Vagina (tissue), 2 donors: ENCODE data around the gene TCF20. TPM values are rescaled to one million over a fixed set of nuclear protein-coding genes. Genes with fewer than 3 reads are reported as not detected.

Source experiments
- DNase-seq, 2 donors: peaks; one replicate each; pipeline ENCODE4 v3.0.0-alpha.2; 2017; ENCODE audit errors: extremely low spot score in 2 of 2
- H3K27ac ChIP-seq: fragments of 200-600 bp; sonication (generic); one replicate; pipeline ENCODE4 v1.5.1; 2019
- H3K27me3 ChIP-seq: fragments of 200-600 bp; sonication (generic); one replicate; pipeline ENCODE4 v1.5.1; 2019
- H3K36me3 ChIP-seq, 2 donors: fragments of 200-600 bp; sonication (generic); one replicate each; pipeline ENCODE4 v1.5.1; 2017 to 2019
- H3K4me1 ChIP-seq: fragments of 200-600 bp; sonication (generic); one replicate; pipeline ENCODE4 v1.5.1; 2019
- H3K4me3 ChIP-seq, 2 donors: fragments of 200-600 bp; sonication (generic); 1 replicate in 1 of 2; 2 replicates in 1 of 2; pipeline ENCODE4 v1.5.1; 2016 to 2019
- H3K9me3 ChIP-seq: fragments of 200-600 bp; sonication (generic); one replicate; pipeline ENCODE4 v1.5.1; 2019
- CTCF ChIP-seq, 3 experiments: fragments of 450-650 bp in 2 of 3; fragments of 200-600 bp in 1 of 3; sonication (generic) in 1 of 3; IDR thresholded peaks; one replicate each; pipeline ENCODE4 v1.5.1; 2017 to 2019; ENCODE audit warnings: antibody characterized with exemption in 3 of 3, mild to moderate bottlenecking in 2 of 3, moderate library complexity in 2 of 3
- POLR2A ChIP-seq, 2 donors: fragments of 450-650 bp; IDR thresholded peaks; one replicate each; pipeline ENCODE4 v1.6.1; 2017; ENCODE audit warnings: antibody characterized with exemption in 2 of 2, mild to moderate bottlenecking in 2 of 2, moderate library complexity in 2 of 2
- POLR2AphosphoS5 ChIP-seq, 2 donors: sonication (generic); formaldehyde crosslinking; IDR thresholded peaks; one replicate each; pipeline ENCODE4 v1.9.0; 2017; ENCODE audit warnings: antibody characterized with exemption in 2 of 2, mild to moderate bottlenecking in 2 of 2, low read depth in 1 of 2; ENCODE audit not compliant: insufficient read depth in 1 of 2
- intact Hi-C: fragments of 100-400 bp; cut with DNase I; formaldehyde crosslinking; loops from one replicate; pipeline ENCODE4 v1.15.1; 2023
- total RNA-seq: library from RNA; depleted of rRNA; stranded (reverse); fragments of >200 nt; gene quantifications from one replicate; pipeline ENCODE4 v1.2.3, GENCODE V29; 2016

The TCF20 gene
- total RNA-seq, 1 donor from 2014 or later: 30.4 TPM

- intact Hi-C loops: no loop called here
- Histone ChIP-seq H3K36me3 (no peaks in the 10 kb centered on the region), H3K4me1 (peaks cover 22% of the 10 kb centered on the region), H3K27me3 (no peaks in the 10 kb centered on the region), H3K4me3 (peak overlapping the region; percentile 44 to 53), H3K27ac (no peak overlapping the region), H3K9me3 (no peaks in the 10 kb centered on the region)
- no peak for TF ChIP-seq POLR2AphosphoS5 (IDR thresholded peaks at IDR 0.05; ENCODE audit: insufficient read depth in 1 of 2, low read depth in 1 of 2)
- no peak for TF ChIP-seq POLR2A (IDR thresholded peaks at IDR 0.05)
- TF ChIP-seq CTCF (IDR thresholded peaks at IDR 0.05): no peak
- no peak for DNase-seq
Measured at GRCh38 chr22:42284202-42284591, 13.7 kb upstream of the TCF20 start.

- Histone ChIP-seq H3K36me3 (no peaks in the 10 kb centered on the region), H3K4me1 (peaks cover 22% of the 10 kb centered on the region), H3K9me3 (no peaks in the 10 kb centered on the region), H3K27me3 (no peaks in the 10 kb centered on the region), H3K27ac (peak overlapping the region; percentile 56), H3K4me3 (peak overlapping the region; percentile 44 to 53)
- TF ChIP-seq POLR2AphosphoS5 (IDR thresholded peaks at IDR 0.05; ENCODE audit: insufficient read depth in 1 of 2, low read depth in 1 of 2) (no peak), POLR2A (IDR thresholded peaks at IDR 0.05) (no peak), CTCF (IDR thresholded peaks at IDR 0.05) (no peak)
- DNase-seq: no peak
- intact Hi-C loops: no loop called here
Measured at GRCh38 chr22:42283278-42284201, 13.1 kb upstream of the TCF20 start.

GRCh38 chr22:42282943-42283277 is 12.5 kb upstream of the TCF20 start:
- no peaks in the 10 kb centered on the region for H3K36me3 ChIP-seq
- peak overlapping the region; percentile 56 for H3K27ac ChIP-seq
- H3K4me1 ChIP-seq: peaks cover 22% of the 10 kb centered on the region
- DNase-seq: no peak
- H3K27me3 ChIP-seq: no peaks in the 10 kb centered on the region
- intact Hi-C loops: no loop called here
- H3K4me3 ChIP-seq: peak overlapping the region; percentile 44 to 53
- H3K9me3 ChIP-seq: no peaks in the 10 kb centered on the region
- TF ChIP-seq CTCF (IDR thresholded peaks at IDR 0.05) (no peak), POLR2A (IDR thresholded peaks at IDR 0.05) (no peak), POLR2AphosphoS5 (IDR thresholded peaks at IDR 0.05; ENCODE audit: insufficient read depth in 1 of 2, low read depth in 1 of 2) (no peak)

GRCh38 chr22:42282252-42282942 is 11.9 kb upstream of the TCF20 start:
- Histone ChIP-seq H3K9me3 (no peaks in the 10 kb centered on the region), H3K27ac (peak overlapping the region; percentile 56), H3K4me1 (peaks cover 22% of the 10 kb centered on the region), H3K4me3 (peak overlapping the region in 1 of 2 donors; percentile 44), H3K27me3 (no peaks in the 10 kb centered on the region), H3K36me3 (no peaks in the 10 kb centered on the region)
- TF ChIP-seq POLR2AphosphoS5 (IDR thresholded peaks at IDR 0.05; ENCODE audit: insufficient read depth in 1 of 2, low read depth in 1 of 2): no peak
- DNase-seq: no peak
- intact Hi-C loops: no loop called here

GRCh38 chr22:42281706-42282251 is 11.3 kb upstream of the TCF20 start:
- H3K4me3 ChIP-seq: no peak overlapping the region
- no peak overlapping the region for H3K27ac ChIP-seq
- H3K36me3 ChIP-seq: no peaks in the 10 kb centered on the region
- DNase-seq: no peak
- intact Hi-C loops: no loop called here
- TF ChIP-seq POLR2A (IDR thresholded peaks at IDR 0.05) (no peak), CTCF (IDR thresholded peaks at IDR 0.05) (no peak), POLR2AphosphoS5 (IDR thresholded peaks at IDR 0.05; ENCODE audit: insufficient read depth in 1 of 2, low read depth in 1 of 2) (no peak)
- H3K4me1 ChIP-seq: peaks cover 22% of the 10 kb centered on the region
- H3K9me3 ChIP-seq: no peaks in the 10 kb centered on the region
- H3K27me3 ChIP-seq: no peaks in the 10 kb centered on the region
